H9 (cell line): ENCODE results near the gene ARAP1. TPM values are rescaled to one million over a fixed set of nuclear protein-coding genes. Genes with fewer than 3 reads are reported as not detected.

ENCODE experiments used
- DNase-seq: peaks from one replicate; pipeline ENCODE4 v3.0.0-alpha.2; 2017
- H2AFZ ChIP-seq: one replicate; pipeline ENCODE4 v1.6.1; 2013; ENCODE audit warnings: mild to moderate bottlenecking, low read length, control low read depth, moderate library complexity
- H2AK5ac ChIP-seq: 2 replicates; pipeline ENCODE4 v1.6.1; 2013; ENCODE audit warnings: low read length, control low read depth, mixed read lengths; ENCODE audit not compliant: insufficient read length
- H2BK120ac ChIP-seq: one replicate; pipeline ENCODE4 v1.6.1; 2013; ENCODE audit warnings: low read depth, mild to moderate bottlenecking, low read length, control low read depth, inconsistent platforms; ENCODE audit not compliant: poor library complexity, severe bottlenecking
- H2BK12ac ChIP-seq: 2 replicates; pipeline ENCODE4 v1.6.1; 2013; ENCODE audit warnings: low read length, control low read depth, mixed read lengths, low read depth; ENCODE audit not compliant: insufficient read length
- H2BK15ac ChIP-seq: 2 replicates; pipeline ENCODE4 v1.6.1; 2013; ENCODE audit warnings: low read depth, low read length, control low read depth
- H2BK20ac ChIP-seq: one replicate; pipeline ENCODE4 v1.6.1; 2013; ENCODE audit warnings: low read depth, mild to moderate bottlenecking, low read length, control low read depth, inconsistent platforms; ENCODE audit not compliant: poor library complexity, severe bottlenecking
- H2BK5ac ChIP-seq: 2 replicates; pipeline ENCODE4 v1.6.1; 2013; ENCODE audit warnings: low read length, control low read depth, mixed read lengths; ENCODE audit not compliant: insufficient read length
- H3K14ac ChIP-seq: 2 replicates; pipeline ENCODE4 v1.6.1; 2013; ENCODE audit warnings: low read length, control low read depth; ENCODE audit not compliant: insufficient read depth
- H3K18ac ChIP-seq: 2 replicates; pipeline ENCODE4 v1.6.1; 2013; ENCODE audit warnings: low read depth, mild to moderate bottlenecking, mixed read lengths, low read length, control low read depth; ENCODE audit not compliant: insufficient read length
- H3K23ac ChIP-seq: 2 replicates; pipeline ENCODE4 v1.6.1; 2013; ENCODE audit warnings: low read length, control low read depth, mixed read lengths, low read depth; ENCODE audit not compliant: insufficient read length
- H3K23me2 ChIP-seq: 2 replicates; pipeline ENCODE4 v1.6.1; 2013; ENCODE audit warnings: low read depth, mild to moderate bottlenecking, mixed read lengths, low read length, control low read depth; ENCODE audit not compliant: insufficient read length, poor library complexity, severe bottlenecking
- H3K27ac ChIP-seq: 2 replicates; pipeline ENCODE4 v1.5.1; 2013; ENCODE audit warnings: low read length, control low read depth, mixed read lengths, low read depth; ENCODE audit not compliant: insufficient read length
- H3K27me3 ChIP-seq: 2 replicates; pipeline ENCODE4 v1.6.1; 2013; ENCODE audit warnings: low read length, control low read depth, inconsistent platforms; ENCODE audit not compliant: insufficient read depth
- H3K4ac ChIP-seq: 2 replicates; pipeline ENCODE4 v1.6.1; 2013; ENCODE audit warnings: low read depth, mild to moderate bottlenecking, control low read depth, inconsistent platforms, low read length, moderate library complexity
- H3K4me1 ChIP-seq: 2 replicates; pipeline ENCODE4 v1.6.1; 2013; ENCODE audit warnings: low read length, control low read depth, inconsistent platforms; ENCODE audit not compliant: insufficient read depth
- H3K4me2 ChIP-seq: 2 replicates; pipeline ENCODE4 v1.6.1; 2013; ENCODE audit warnings: low read length, control low read depth, mixed read lengths; ENCODE audit not compliant: insufficient read length, insufficient read depth
- H3K56ac ChIP-seq: 2 replicates; pipeline ENCODE4 v1.6.1; 2013; ENCODE audit warnings: low read depth, mild to moderate bottlenecking, mixed read lengths, low read length, control low read depth; ENCODE audit not compliant: insufficient read length
- H3K79me1 ChIP-seq: 2 replicates; pipeline ENCODE4 v1.6.1; 2013; ENCODE audit warnings: low read depth, mild to moderate bottlenecking, moderate library complexity, low read length, control low read depth, inconsistent platforms; ENCODE audit not compliant: insufficient read depth, poor library complexity, severe bottlenecking
- H3K79me2 ChIP-seq: 2 replicates; pipeline ENCODE4 v1.6.1; 2013; ENCODE audit warnings: low read length, control low read depth, inconsistent platforms; ENCODE audit not compliant: insufficient read depth
- H3K9ac ChIP-seq: 2 replicates; pipeline ENCODE4 v1.6.1; 2013; ENCODE audit warnings: low read length, control low read depth, mixed read lengths; ENCODE audit not compliant: insufficient read length; ENCODE audit errors: extremely low read depth
- H3K9me3 ChIP-seq: one replicate; pipeline ENCODE4 v1.6.1; 2013; ENCODE audit warnings: low read depth, low read length, inconsistent platforms; ENCODE audit not compliant: control insufficient read depth
- H3T11ph ChIP-seq: one replicate; pipeline ENCODE4 v1.6.1; 2013; ENCODE audit warnings: mild to moderate bottlenecking, low read length, control low read depth, inconsistent platforms
- H4K20me1 ChIP-seq: one replicate; pipeline ENCODE4 v1.6.1; 2013; ENCODE audit not compliant: control insufficient read depth, insufficient read length, insufficient read depth
- H4K5ac ChIP-seq: 2 replicates; pipeline ENCODE4 v1.6.1; 2013; ENCODE audit warnings: low read depth, mild to moderate bottlenecking, mixed read lengths, low read length, control low read depth; ENCODE audit not compliant: insufficient read length
- H4K8ac ChIP-seq: replicated peaks from 2 replicates; pipeline ENCODE4 v1.6.1; 2013; ENCODE audit warnings: low read length, control low read depth, mixed read lengths, low read depth; ENCODE audit not compliant: insufficient read length
- H4K91ac ChIP-seq: 2 replicates; pipeline ENCODE4 v1.6.1; 2013; ENCODE audit warnings: low read depth, mild to moderate bottlenecking, moderate library complexity, mixed read lengths, low read length, control low read depth; ENCODE audit not compliant: insufficient read length
- H3K27ac Mint-ChIP-seq, 3 experiments: 2 replicates in 2 of 3; 3 replicates in 1 of 3; pipeline ENCODE4 v1.8.0; 2020 to 2021; ENCODE audit warnings: mixed read lengths in 3 of 3, mild to moderate bottlenecking in 1 of 3, moderate library complexity in 1 of 3
- H3K27me3 Mint-ChIP-seq: 2 replicates; pipeline ENCODE4 v1.8.0; 2021; ENCODE audit warnings: low read depth, mild to moderate bottlenecking, moderate library complexity, mixed read lengths
- H3K36me3 Mint-ChIP-seq, 3 experiments: 2 replicates in 2 of 3; 3 replicates in 1 of 3; pipeline ENCODE4 v1.8.0; 2020 to 2021; ENCODE audit warnings: low read depth in 3 of 3, mixed read lengths in 3 of 3; ENCODE audit not compliant: insufficient read depth in 1 of 3
- H3K4me1 Mint-ChIP-seq, 2 experiments: 2 replicates each; pipeline ENCODE4 v1.8.0; 2020; ENCODE audit warnings: mixed read lengths in 2 of 2
- H3K4me3 Mint-ChIP-seq, 2 experiments: 2 replicates in 1 of 2; 3 replicates in 1 of 2; pipeline ENCODE4 v1.8.0; 2020 to 2021; ENCODE audit warnings: mild to moderate bottlenecking in 2 of 2, mixed read lengths in 2 of 2, moderate library complexity in 1 of 2
- H3K9me3 Mint-ChIP-seq, 2 experiments: 2 replicates in 1 of 2; 3 replicates in 1 of 2; pipeline ENCODE4 v1.8.0; 2020; ENCODE audit warnings: mild to moderate bottlenecking in 2 of 2, mixed read lengths in 2 of 2, moderate library complexity in 1 of 2
- WGBS: extraction: QIAGEN DNeasy Blood & Tissue Kit; methylation state at CpG from one replicate; pipeline ENCODE4 v1.1.7; 2013; ENCODE audit warnings: missing lambda C conversion rate, low lambda C conversion rate, mixed read lengths; ENCODE audit not compliant: insufficient read length; ENCODE audit errors: extremely low coverage; 5-methylcytosine and 5-hydroxymethylcytosine counted together
- total RNA-seq: library from RNA; stranded (reverse); gene quantifications from 2 replicates; pipeline ENCODE4 v1.2.1, GENCODE V29; 2021
- TF ChIP-seq, protein P1 (sequence below): fragments of 200-600 bp; sonication (generic); conservative IDR thresholded peaks from 3 replicates; pipeline ENCODE4 v1.8.0; 2021; ENCODE audit warnings: antibody characterized with exemption, mild to moderate bottlenecking

Gene ARAP1
- total RNA-seq, 1 experiment from 2014 or later: 59.4 TPM

DNA sequence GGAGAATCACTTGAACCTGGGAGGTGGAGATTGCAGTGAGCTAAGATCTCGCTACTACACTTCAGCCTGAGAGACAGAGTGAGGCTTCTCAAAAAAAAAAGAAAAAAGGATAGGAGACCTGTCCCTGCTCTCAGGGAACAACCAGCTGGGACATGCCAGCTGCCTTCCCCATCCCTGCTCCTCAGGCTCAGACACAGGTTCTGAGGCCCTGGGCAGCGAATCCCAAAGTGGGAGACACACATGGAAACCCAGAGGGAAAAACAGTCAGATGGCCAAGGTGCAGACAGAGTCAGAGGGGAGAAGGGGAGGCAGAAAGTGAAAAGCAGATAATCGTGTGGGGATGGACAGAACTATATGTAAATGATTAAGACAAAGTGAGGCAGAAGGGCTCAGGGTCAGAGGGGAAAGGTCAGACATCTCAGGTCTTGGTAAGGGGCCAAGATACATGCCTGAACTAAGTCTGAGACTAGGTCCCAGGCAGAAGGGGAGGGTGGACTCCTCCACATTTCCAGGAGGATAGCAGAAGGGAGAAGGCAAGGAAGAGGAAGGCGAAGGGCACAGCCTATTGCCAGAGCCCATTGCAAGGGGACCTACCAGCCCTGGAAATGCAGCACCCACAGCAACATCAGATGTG is 27.4 kb upstream of the ARAP1 start:
- Mint-ChIP-seq H3K4me1 (peaks cover 20 to 35% of the 10 kb centered on the region in 2 experiments), H3K36me3 (no peaks in the 10 kb centered on the region; a peak in 1 of 7 replicates), H3K27ac (no peak overlapping the region; a peak in 1 of 7 replicates), H3K9me3 (no peaks in the 10 kb centered on the region), H3K4me3 (peak overlapping the region in 1 of 2 experiments; percentile 63; a peak in 2 of 5 replicates), H3K27me3 (peaks cover 27% of the 10 kb centered on the region)
- no peak for DNase-seq
- H3K23ac ChIP-seq: no peak overlapping the region
- no peak overlapping the region for H3K4ac ChIP-seq
- no peak overlapping the region for H2BK120ac ChIP-seq
- no peak overlapping the region for H3K4me2 ChIP-seq
- H3K79me1 ChIP-seq: no peaks in the 10 kb centered on the region
- no CpG with 5 or more reads among the region's 4 CpGs for whole genome bisulfite sequencing
- H3K14ac ChIP-seq: no peak overlapping the region
- H3K4me1 ChIP-seq: peaks cover 4% of the 10 kb centered on the region; the same call in 1 of the 2 replicates
- peaks cover 7% of the 10 kb centered on the region for H3K23me2 ChIP-seq
- no peak overlapping the region for H4K91ac ChIP-seq
- H2BK15ac ChIP-seq: no peak overlapping the region
- H3K79me2 ChIP-seq: no peaks in the 10 kb centered on the region
- no peaks in the 10 kb centered on the region for H3K27me3 ChIP-seq
- no peak overlapping the region for H2BK5ac ChIP-seq
- no peak overlapping the region for H3K18ac ChIP-seq
- no peak overlapping the region for H3K56ac ChIP-seq
- H4K20me1 ChIP-seq: no peaks in the 10 kb centered on the region
- no peak overlapping the region for H3K27ac ChIP-seq
- H3K9ac ChIP-seq: no peak overlapping the region
- H3T11ph ChIP-seq: no peak overlapping the region
- no peak overlapping the region for H2AFZ ChIP-seq
- H2AK5ac ChIP-seq: no peak overlapping the region
- H4K5ac ChIP-seq: no peak overlapping the region
- H2BK20ac ChIP-seq: no peak overlapping the region
- no peak overlapping the region for H2BK12ac ChIP-seq
- H4K8ac ChIP-seq: no peak overlapping the region
- H3K9me3 ChIP-seq: no peaks in the 10 kb centered on the region
- TF ChIP-seq, protein P1, sequence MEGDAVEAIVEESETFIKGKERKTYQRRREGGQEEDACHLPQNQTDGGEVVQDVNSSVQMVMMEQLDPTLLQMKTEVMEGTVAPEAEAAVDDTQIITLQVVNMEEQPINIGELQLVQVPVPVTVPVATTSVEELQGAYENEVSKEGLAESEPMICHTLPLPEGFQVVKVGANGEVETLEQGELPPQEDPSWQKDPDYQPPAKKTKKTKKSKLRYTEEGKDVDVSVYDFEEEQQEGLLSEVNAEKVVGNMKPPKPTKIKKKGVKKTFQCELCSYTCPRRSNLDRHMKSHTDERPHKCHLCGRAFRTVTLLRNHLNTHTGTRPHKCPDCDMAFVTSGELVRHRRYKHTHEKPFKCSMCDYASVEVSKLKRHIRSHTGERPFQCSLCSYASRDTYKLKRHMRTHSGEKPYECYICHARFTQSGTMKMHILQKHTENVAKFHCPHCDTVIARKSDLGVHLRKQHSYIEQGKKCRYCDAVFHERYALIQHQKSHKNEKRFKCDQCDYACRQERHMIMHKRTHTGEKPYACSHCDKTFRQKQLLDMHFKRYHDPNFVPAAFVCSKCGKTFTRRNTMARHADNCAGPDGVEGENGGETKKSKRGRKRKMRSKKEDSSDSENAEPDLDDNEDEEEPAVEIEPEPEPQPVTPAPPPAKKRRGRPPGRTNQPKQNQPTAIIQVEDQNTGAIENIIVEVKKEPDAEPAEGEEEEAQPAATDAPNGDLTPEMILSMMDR: no peak
